ENCODE data around the gene SLC9A9.
"Not testable (repeated sequence)": the region's sequence is repeated elsewhere in the genome, so short reads cannot be mapped to it uniquely, and the experiment has no call there.

SLC9A9 gene

DNA sequence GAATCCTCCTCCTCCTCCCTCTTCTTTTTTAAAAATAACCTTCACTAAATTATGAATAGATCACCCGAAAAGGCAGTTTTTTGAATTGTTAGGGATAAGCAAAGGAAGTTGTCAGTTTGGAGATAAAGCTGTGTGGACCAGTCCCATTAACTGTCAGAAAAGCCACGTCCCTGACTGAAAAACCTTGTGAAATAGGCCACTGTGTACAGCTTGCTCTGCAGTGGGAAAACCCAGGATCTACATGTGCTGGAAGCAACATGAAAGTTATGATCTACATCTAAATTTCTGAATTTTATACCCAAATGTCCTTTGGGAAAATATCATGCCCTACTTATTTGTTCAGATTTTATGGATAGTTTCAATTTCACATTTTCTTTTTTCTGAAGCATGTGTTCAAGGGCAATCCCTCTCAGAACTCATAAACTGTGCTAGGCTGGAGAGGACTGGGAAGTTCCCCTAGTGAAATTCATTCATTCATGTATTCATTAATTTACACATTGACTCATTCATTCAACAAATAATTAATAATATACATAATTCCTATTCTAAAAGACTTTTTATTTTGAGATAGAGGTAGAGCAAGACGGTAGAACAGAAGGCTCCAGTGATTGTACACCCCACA is 149.5 kb downstream of the SLC9A9 start:
- TF ChIP-seq, protein P1, sequence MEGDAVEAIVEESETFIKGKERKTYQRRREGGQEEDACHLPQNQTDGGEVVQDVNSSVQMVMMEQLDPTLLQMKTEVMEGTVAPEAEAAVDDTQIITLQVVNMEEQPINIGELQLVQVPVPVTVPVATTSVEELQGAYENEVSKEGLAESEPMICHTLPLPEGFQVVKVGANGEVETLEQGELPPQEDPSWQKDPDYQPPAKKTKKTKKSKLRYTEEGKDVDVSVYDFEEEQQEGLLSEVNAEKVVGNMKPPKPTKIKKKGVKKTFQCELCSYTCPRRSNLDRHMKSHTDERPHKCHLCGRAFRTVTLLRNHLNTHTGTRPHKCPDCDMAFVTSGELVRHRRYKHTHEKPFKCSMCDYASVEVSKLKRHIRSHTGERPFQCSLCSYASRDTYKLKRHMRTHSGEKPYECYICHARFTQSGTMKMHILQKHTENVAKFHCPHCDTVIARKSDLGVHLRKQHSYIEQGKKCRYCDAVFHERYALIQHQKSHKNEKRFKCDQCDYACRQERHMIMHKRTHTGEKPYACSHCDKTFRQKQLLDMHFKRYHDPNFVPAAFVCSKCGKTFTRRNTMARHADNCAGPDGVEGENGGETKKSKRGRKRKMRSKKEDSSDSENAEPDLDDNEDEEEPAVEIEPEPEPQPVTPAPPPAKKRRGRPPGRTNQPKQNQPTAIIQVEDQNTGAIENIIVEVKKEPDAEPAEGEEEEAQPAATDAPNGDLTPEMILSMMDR (IDR thresholded peaks at IDR 0.05; ENCODE audit: extremely low read depth, missing control alignments): no peak

DNA sequence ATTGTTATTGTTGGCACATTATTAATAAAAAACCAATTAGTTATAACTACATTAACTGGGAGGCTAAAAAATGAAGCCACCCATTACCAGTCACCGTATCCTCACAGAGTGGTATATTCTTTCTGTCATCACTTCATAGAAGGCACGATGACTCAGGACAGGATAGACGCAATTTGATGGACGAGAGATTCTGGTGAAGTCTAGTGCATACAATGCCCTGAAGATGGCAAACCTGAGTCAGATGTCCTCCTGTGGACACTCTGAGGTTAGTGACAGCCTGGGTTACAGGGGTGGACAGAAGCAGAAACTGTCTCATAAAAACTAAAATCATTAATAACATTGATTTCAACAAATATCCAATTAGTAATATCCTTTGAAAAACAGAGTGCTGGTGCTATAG is 150.3 kb downstream of the SLC9A9 start:
- DNase-seq (ENCODE audit: low spot score): no peak
- TF ChIP-seq, protein P1 (IDR thresholded peaks at IDR 0.05; ENCODE audit: extremely low read depth, missing control alignments): no peak

More for the DNA sequence above, 149.5 kb downstream of the SLC9A9 start:
- DNase-seq (ENCODE audit: low spot score): no peak

DNA sequence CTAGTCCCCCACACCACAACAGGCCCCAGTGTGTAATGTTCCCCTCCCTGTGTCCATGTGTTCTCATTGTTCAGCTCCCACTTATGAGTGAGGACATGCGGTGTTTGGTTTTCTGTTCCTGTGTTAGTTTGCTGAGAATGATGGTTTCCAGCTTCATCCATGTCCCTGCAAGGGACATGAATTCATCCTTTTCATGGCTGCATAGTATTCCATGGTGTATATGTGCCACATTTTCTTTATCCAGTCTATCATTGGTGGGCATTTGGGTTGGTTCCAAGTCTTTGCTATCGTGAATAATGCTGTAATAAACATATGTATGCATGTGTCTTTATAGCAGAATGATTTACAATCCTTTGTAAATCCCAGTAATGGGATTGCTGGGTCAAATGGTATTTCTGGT is 152.9 kb downstream of the SLC9A9 start:
- not testable (repeated sequence) for DNase-seq (ENCODE audit: low spot score)

DNA sequence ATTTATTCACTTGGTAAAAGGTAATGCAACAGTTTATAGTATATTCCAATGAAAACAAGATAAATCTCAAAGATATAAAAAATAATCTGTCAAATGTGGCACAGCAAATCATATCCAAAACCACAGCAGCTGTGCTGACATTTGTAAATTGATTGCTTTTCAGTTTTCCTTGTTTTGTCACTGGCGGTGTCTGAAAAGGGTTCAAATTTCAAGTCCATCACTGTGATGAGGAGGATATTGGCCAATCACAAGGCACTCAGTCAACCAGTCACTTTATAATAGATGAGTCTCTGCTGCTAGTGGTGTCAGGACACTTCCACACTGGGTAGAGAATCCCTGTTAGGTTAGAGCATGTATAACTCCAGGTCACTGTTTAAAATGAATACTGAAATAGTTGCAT is 154.8 kb downstream of the SLC9A9 start:
- TF ChIP-seq, protein P1 (IDR thresholded peaks at IDR 0.05; ENCODE audit: extremely low read depth, missing control alignments): no peak
- DNase-seq (ENCODE audit: low spot score): no peak

DNA sequence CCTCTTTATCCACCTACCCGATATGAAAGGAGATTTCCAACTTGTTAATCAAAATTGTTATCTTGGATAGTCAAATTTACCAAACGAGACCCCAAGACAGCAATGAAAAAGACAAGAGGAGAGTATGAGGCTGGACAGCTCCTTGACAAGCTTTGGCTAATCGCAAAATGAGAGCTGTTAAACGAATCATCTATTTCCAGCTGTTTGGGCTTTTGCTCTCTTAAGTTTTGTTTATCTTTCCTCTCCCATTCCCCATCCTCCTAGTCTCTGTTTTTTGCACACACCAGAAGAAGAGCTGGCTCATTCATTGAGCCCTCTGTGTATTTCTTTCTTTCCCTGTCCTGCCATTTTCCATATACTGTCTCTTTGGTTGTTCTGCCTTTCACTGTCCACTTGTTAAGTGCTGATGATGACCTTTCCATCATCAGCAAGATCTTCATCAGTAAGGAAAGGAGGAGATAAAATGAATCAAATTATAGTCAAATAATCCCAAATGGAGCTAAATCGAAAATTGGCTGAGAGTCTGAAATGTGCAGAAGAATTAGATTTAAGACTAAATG is 161.6 kb downstream of the SLC9A9 start:
- TF ChIP-seq, protein P1 (IDR thresholded peaks at IDR 0.05; ENCODE audit: extremely low read depth, missing control alignments): no peak
- DNase-seq (ENCODE audit: low spot score): no peak

DNA sequence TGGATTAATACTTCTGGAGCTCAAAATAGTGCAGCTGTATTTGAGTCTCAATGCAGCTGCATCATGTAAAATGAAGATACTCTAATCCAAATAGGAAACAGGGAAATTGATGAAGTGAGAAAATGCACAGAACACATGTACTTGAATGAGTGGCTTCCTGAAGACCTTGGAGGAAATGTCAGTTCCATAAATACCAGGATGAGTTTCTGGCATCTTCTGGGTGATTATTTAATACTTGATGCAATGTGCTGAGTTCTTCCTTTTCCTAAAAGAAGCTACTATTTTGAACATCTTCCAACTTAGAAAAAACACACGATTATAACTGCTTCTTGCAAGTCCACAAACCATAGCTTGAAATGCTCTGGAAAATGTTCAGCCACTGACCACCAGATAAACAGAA is 162.8 kb downstream of the SLC9A9 start:
- TF ChIP-seq, protein P1 (IDR thresholded peaks at IDR 0.05; ENCODE audit: extremely low read depth, missing control alignments): no peak
- no peak for DNase-seq (ENCODE audit: low spot score)

DNA sequence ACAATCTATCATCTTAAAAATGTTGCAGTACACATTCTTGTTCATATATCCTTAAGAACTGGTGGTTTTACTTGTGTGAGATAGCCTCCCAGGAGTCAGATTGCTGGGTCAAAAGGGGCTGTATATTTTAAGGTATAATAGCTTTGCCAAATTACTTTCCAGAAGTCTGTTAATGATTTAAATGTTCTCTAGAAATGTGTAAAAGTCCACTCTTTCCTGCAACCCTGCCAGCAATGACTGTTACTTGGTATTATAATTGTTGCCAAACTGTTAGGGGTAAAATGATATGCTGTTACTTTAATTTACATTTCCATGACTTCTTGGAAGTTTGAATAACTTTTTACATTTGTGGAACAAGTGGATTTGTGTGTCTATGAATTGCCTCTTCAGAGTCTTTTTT is 170.8 kb downstream of the SLC9A9 start:
- TF ChIP-seq, protein P1 (IDR thresholded peaks at IDR 0.05; ENCODE audit: extremely low read depth, missing control alignments): no peak

DNA sequence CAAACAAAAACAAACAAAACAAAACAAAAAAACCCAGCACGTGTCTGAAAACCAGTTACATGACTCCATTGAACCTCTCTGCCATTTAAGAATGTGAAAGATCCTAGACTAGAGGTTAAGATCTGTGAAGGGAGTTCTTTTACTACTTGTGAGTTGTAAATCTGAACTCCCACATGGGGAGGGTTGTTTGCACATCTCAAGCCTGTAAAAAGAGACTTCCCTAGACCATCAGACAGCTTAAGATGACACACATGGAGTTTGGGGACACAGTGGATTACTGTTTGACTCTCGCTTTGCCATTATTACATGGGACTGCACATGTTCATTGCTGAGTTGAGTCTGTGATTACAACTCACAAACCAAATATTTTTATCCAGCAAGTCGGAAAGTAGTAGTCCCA is 171.5 kb downstream of the SLC9A9 start:
- TF ChIP-seq, protein P1 (IDR thresholded peaks at IDR 0.05; ENCODE audit: extremely low read depth, missing control alignments): no peak

More for the DNA sequence above, 170.8 kb downstream of the SLC9A9 start:
- no peak for DNase-seq (ENCODE audit: low spot score)

More for the DNA sequence above, 171.5 kb downstream of the SLC9A9 start:
- DNase-seq (ENCODE audit: low spot score): no peak

Data from GM20000 (cell line).